COLO829 (cell line): ENCODE data around the gene ADGRG3.

ENCODE experiments used
- DNase-seq: peaks from one replicate; pipeline ENCODE4 v3.0.0; 2012; ENCODE audit warnings: low spot score

ADGRG3 gene

DNA sequence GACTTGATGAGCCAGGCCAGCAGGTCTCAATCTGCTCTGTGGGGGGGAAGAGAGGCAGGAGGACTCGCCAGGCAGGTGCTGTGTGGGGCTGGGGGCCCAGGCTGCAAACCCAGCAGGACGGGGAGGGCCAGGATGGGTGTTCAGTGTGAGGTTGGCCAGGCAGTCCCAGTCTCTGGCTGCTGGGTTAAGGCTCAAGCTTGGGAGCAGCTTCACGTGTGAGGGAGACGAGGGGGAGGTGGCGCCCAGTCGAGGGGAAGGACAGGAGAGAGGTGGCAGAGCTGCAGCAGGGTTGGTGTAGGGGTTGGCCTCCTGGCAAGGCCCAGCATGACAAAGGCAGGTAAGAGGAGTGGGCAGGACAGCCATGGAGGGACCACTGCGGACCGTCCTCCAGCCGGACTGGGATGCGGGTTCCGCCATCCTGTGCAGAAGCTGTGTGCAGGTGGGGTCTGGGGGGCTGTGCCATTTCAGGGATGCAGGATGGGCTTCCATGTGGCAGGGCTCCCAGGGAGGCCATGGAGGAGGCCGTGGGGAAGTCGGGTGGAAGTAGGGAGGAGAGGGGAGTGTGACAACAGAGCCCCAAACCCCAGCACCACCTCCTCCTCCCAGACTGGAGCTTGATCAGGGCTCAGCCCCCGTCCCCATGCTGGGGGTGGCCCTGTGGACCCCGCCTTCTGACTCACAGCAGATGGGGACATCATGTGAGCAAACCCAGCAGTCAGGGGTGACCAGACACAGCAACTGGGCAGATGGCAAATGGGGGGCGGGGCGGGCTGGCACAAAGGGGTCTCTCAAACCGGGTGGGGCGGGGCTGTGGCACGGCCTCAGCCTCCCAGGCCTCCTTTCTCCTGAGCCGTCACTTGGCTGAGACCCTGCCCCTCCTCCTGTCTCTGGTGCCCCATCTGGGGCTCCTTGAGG, 36.9 kb upstream of the ADGRG3 start:
- DNase-seq = no peak

DNA sequence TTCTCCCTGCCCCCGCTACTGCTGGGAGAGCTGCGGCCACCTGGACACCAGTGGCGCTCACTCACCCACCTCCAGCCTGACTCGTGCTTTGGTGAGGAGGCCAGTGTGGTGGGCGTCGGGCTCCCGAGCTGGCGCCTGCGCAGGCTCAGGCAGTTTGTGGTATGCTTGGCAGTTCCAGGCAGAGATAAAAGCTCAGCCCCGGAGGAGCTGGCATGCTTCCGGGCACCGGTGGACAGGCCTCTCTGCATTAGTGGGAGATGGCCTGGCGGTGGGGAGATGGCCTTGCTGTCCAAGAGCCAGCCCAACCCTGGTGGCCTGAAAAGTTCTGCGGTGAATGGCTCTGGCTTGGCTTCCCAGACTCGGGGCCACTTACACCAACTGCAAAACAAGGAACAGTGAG, 35.5 kb upstream of the ADGRG3 start:
- DNase-seq = no peak

DNA sequence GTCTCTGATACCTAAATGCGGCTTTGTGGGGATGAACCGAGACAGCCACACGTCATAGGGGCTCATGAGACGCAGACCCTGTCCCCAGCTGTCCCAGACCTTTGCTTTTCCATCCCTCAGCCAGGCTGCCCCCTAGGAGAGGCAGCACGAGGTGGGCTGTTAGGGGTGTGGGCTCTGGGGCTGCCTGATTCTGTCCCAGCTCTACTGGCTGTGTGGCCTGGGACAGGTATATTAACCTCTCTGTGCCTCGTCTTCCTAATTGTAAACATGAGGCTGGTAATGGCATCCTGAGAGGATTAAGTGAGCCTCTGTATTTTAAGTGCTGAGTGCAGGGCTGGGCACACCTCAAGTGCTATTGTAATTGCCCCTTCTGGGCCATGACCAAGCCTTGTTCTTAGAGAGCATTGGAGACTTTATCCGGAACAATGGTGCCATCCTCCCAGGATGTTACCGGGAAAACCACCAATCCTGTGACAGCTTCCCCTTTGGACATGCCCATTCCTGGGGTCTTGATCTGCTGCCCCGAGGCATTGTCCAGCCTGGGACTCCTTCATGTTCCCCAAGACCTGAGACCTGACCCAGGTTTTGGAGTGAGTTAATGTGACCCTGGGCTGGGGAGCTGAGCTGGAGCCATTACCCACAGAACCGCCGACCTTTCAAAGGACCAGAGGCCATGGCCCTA, 34.6 kb upstream of the ADGRG3 start:
- no peak for DNase-seq

DNA sequence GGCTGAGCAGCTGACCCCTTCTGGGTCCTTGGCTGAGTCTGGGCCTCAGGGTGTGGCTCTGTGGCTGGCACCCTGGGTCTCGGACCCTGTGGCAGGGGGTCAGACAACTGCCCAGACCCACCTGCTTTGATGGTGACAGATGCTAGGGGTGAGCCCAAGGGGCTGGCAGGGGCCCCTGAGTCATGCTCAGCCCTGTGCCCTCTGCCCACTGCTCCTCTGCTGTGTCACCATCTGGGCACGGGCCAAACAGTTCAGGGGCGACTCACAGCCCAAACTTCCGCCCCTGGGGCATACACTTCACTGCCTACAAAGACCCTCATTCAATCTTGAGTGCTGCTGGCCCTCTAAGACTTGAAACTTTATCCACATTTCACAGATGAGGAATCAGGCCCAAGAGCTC, 33.9 kb upstream of the ADGRG3 start:
- DNase-seq = peak; percentile 70

DNA sequence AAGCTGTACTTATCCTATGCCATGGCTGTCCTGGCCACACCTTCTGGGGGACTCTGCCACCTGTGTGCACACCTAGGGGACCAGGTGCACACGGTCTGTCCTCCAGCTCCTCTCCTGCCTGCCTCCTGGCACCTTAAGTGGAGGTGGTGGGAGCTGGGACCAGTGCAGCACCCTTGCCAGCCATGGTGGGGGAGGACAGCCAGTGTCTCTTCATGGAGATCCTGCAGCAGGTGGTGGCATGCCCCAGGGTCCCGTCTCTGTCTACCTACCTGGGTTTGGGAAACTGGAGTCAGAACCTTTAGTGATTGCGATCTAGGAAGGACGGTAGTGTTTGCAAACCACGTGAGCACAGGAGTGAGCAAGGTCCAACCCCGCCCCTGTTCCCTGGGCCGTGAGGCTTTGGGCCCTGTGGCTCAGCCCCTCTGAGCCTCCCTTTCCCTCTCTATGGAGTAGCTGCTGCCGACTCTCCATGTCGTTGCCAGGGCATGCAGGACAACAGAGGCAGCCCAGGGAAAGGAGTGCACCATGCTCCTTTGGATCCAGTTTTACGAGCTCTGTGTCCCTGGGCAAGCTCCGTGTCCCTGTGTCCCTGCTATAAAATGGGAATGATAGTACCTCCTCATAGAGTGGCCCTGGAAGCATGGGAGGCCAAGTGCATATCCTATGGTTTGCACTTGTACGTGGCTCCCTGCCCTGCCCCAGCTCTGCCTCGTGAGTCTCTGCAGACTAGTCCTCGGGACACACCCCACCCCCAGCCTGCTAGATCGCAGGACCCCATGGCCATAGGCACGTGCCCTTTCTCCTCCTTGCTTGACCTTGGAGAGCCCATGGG, 32.6 kb upstream of the ADGRG3 start:
- no peak for DNase-seq

DNA sequence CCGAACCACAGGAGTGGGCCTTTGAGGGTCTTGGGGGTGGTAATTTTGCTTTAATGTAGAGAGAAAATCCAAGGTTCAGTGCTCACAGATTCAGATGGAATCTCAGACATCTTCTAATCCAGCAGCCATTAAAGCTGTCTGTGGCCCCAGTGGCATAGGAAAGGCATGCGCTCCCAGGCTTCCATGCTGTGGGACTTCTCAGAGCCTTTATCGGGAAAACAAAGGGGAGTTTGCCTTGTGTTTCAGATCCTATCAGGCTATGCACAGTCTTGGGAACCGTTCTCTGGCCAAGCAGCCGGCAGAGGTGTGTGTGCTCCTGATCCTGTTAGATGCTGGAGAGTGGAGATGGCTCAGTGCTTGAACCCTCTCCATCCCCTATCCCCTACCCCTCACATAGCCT, 31.9 kb upstream of the ADGRG3 start:
- DNase-seq = no peak

DNA sequence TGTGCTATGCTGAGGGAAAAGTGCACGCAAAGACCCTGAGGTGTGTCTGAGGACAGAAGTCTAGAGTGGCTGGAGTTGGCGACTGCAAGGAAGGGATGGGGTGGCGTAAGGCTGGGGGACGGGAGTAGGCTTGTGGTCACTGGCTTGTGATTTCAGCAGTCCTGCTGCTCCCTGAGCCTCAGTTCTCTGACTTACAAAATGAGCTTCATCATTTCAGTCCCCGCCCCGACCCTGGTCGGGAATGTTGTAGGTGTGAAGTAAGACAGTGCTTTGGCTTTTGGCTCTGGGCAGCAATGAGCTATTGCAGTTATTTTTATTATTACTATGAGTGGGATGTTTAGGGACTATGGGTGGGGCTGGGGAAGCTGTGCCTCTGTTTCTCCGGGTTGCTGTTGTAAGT, 31.1 kb upstream of the ADGRG3 start:
- DNase-seq = no peak

DNA sequence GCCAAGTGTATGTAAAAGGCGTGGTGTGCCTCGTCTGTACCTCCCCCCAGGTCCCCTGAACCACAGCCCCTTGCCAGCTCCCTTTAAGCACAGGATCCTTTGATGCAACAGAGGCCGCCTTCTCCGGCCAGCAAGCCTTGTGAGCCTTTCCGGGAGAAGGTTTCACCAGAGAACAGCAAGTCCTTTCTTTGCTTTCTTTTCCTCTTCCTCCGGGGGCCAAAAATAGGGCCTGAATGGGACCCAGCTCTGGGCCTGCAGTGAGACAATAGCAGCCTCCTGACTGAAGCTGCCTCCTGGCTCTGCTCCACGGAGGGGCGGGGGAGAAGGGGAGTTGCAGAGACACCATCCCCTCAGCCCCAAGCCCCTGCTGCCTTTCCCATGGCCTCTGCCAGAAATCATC, 30.7 kb upstream of the ADGRG3 start:
- DNase-seq = peak; percentile 80

DNA sequence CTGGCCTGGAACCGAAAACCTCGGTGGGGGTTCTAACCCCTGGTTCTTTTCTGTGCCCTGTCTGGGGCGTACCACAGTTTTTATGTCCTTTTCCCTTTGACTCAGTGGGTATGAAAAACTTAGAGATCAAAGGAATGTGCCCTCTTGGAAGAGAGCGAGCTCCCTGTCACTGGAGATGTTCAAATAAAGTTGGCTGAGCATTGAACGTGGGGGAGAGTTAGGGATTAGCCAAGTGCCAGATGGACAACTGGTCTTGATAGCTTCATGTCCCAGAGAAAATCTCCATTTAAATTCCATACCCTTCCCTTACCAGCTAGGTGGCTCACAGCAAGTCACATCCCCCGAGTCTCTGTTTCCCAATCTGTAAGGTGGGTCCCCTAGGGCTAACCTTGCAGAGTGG, 30.1 kb upstream of the ADGRG3 start:
- no peak for DNase-seq

DNA sequence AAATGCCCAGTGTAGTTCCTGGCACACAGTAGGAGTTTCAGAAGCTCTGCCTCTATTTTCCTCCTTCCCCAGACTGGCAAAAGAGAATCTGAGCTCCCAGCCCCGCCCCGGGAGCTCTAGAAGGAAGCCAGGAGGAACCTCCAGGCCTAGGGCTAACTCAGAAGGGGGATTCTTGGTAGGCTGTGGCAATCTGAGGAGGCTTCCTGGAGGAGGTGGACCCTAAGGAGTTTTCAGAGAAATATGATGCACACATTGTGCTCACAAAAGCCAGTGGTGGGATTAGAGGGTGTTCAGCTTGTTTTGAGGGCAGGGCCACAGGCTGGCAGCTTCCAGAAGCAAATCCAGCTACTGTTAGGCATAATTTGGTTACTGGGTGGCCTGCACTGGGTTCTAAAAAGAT, 29.7 kb upstream of the ADGRG3 start:
- no peak for DNase-seq

DNA sequence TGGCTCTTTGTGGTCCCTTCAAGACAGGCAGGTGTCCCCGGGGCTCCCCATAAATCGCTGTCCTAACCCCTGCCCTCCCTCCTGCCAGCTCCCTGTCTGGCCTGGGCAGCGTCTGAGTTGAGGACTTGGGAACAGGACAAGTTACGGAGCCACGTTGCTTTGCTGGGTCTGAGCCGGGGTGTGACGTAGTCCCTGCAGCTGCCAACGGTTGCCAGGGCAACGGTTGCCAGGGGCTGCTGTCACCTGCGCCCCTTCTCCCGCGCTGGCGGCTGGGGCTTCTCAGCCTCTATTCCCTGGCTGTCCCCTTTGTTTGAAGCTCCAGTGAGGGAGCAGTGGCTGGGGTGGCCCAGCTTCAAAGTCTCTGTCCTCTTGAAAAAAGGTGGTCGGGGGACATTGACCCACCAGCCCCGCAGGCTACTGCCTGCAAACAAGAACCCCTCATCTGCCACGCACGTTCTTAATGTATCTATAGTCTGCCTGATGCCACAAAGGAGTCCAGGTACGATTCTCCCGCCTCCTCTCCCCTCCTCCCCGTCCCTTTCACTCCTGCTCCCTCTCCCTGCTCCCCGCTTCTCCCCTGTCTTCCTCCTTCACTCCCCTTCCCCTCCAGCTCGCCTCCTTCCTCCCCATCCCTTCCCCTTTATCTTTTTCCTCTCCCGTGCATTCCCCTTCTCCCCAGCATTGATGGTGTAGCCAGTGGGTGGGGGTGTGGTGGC, 28.8 kb upstream of the ADGRG3 start:
- DNase-seq = no peak

DNA sequence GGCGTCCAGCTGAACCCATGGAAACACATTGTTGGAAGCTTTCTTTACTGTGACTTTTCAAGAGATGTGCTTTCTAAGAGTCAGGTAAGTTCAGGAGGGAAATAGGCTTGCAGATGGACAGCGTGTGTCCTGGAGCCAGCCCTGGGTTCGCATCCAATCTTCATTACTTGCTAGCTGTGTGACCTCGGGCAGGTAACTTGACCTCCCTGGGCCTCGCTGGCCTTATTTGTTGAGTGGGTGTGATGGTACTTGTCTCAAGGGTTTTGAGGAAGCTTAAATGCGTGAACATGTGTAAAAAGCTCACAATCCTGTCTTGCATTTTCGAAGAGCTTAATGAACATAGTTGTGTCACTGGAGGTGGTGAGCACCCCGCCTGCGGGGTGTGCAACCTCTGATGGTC, 27.9 kb upstream of the ADGRG3 start:
- DNase-seq = no peak

DNA sequence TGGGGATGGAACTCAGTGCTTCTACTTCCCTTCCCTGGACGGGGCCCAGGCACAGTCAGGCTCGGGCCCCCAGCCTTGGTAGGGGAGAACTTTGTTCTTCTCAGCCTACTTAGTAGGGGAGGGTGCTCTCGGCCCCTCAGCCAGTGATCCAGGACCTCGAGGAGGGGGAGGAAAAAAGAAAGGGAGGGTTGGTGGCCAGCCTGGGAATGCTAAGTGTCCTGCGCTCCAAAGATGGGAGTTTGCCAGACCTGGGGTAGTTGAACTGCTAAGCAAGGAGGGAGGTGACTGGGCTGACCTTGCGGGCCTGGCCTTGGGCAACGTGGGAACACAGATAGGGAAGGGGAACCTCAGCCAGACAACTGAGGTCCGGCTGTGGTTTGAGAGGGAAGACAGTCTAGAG, 27.5 kb upstream of the ADGRG3 start:
- DNase-seq = no peak

DNA sequence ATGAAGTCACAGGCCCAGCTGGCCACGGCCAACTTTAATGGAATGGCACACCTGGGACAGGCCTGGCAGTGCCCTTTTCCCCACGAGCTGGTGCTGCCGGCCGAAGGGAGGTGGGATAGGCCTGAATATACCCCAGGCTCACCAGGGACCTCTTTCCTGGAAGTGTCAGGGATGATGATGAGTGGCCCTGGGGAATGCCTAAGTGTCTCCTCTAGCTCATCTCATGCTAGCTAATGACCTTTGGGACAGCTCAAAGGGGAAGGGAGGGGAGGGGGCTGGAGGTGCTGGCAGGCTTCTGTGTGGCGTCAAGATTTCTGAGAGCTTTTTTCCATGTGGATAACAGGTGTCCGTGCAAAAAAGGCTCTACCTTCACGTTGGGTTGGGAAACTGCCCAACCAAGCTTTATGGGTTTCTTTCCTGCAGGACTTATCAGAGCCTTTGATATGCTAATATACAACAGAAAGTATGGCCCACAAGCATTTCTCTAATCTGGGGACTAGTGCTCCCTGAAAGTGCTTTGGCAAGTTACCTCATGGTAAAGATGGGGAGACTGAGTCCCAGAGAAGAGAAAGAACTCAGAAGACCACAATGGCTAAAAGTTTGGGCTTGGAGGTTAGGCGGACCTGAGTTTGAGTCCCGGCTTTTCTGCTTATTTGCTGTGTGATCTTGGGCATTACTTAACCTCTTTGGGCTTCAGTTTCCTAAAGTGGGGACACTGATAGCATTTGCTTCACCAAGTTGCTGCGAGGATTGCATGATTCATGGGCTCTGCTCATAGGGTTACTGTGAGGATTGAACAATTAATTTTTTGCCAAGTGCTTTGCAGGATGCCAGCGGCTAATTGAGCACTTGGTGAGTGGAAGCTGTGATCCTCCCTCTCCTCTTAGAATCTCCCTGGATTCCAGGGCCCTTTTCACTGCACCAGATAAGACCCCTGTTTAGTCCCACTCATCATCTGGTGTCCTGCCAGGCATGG, 25.7 kb upstream of the ADGRG3 start:
- DNase-seq = no peak

DNA sequence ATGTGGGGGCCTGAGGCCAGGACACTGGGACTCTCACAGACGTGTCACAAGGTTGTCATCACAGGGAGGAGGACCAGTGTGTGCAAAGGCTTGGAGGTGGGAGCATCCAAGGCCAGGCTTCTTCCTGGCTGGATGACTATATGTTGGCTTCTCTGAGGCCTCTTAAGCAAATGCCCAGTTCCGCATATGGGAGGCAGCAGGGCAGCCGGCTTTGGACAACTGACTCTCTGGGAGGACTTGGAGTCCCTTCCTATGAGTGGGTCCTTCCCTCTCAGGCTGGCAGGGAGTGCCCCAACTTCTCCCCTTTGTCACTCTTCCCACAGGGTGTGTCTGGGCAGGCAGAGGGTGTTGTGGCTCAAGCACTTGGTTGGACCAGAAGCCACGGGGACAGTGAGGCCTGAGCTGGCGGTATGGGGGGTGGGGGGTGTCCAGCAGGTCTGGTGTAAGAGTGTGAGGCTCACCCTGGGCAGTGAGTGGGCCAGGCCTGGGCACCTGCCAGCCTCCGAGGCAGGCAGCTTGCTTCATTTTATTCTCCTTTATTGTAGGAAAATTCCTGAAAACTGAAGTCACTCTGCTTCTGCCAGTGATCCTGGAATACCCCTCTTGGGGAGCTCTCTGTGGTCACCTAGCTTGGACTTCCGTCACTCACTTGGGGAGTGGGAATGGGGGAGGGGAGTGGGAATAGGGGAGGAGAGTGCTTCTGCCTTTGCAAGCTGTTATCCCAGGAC, 24.8 kb upstream of the ADGRG3 start:
- DNase-seq = no peak

DNA sequence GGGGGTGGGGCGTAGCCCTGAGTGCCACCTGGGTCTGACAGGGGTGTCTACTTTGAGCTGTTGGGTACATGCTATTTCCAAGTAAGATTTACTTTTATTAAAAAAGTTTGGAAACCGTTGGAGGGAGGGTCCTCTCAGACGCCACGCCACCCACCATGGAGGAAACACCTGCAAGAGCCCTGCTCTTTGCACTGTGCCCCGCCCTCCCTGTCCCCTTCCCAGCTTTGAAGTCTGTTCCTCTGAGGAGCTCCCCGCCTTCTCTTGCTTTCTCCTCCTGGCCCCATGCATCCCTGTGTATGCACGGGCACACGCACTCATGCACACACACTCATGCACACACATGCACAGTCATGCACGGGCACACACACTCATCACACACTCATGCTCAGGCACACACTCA, 24.2 kb upstream of the ADGRG3 start:
- no peak for DNase-seq

DNA sequence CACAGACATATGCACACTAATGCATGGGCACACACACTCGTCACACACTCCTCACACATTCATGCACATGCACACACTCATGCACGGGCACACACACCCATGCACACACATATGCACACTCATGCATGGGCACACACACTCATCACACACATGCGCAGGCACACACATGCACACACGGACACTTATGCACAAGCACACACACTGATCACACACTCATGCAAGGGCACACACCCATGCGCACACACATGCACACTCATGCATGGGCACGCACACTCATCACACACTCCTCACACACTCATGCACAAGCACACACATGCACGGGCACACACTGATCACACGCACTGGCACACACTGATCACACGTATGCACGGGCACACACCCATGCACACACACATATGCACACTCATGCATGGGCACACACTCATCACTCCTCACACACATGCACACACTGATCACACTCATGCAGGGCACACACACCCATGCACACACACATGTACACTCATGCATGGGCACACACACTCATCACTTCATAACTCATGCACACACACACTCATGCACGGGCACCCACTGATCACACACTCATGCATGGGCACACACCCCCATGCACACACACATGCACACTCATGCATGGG, 23.6 kb upstream of the ADGRG3 start:
- DNase-seq = no peak

DNA sequence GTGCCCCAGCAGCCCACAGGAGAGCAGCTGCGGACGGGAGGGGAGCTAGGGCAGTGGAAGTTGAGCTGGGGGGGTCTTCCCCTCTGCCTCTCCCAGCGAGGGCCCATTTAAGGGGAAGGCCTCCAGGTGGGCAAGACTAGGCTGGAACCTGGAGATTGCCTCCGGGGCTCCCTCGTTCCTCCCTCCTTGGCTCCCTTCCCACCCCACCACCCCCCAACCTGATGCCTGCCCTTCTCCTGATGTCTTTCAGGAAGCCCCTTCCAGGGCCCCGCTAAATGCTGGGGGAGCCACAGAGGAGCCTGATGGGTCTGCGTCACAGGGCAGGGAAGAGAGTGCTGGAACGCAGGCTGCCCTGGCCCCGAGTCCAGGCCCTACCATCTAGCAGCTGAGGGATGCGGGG, 22.9 kb upstream of the ADGRG3 start:
- no peak for DNase-seq

DNA sequence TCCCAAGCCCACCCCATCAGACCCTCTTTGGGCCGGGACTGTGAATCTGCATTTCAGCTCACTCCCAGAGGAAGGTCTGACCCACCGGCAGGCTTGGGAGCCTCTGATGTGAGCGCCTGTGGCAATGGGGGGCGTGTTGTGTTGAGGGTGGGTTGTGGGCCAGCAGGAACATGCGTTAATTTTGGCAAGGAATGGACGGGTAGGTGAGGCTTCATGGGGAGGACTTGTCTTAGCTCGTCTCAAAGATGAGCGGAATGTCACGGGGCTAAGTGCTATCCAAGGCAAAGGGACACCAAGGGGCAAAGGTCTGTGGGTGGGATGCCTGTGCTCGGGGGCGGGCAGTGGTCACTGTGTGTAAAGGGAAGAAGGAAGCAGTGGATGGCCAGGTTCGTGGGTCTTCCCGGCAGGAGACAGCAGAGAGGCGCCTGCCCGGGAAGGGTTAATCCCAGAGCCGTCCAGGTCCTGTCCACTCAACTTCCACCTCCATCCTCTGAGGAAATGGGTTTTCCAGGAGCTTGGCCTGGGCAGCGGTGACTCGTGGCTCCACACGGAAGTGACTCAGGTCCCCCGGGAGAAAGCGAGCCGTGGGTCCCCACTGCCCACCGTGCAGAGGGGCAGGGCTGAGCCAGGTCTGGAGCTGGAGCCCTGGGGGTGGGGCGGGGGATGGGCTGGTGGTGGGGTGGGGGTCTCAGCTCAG, 22.3 kb upstream of the ADGRG3 start:
- DNase-seq = no peak
